Measurements from ENCODE around the gene MED13. TPM values are rescaled to one million over a fixed set of nuclear protein-coding genes. Genes with fewer than 3 reads are reported as not detected.

The MED13 gene
- total and polyA plus RNA-seq, 11 donors: 5.6 to 59.1 (median 38.9) TPM

GRCh38 chr17:62049299-62049698 lies 15.8 kb downstream of the MED13 start:
- 95 to 98% (median 96%) methylated on average over 5 of the region's 5 CpGs for WGBS, 4 donors
- H3K4me1 ChIP-seq: peaks cover 0 to 40% (median 23%) of the 10 kb centered on the region in 12 donors
- peaks cover 0 to 89% (median 83%) of the 10 kb centered on the region in 9 donors for H3K36me3 ChIP-seq
- intact Hi-C loops (cut with DNase I): no loop called here
- ATAC-seq: no peak
- H3K4me3 ChIP-seq: no peak overlapping the region
- no peaks in the 10 kb centered on the region for H3K9me3 ChIP-seq
- no peaks in the 10 kb centered on the region for H3K27me3 ChIP-seq
- DNase-seq: no peak
- no peak overlapping the region for H3K27ac ChIP-seq
- TF ChIP-seq CTCF (IDR thresholded peaks at IDR 0.05) (no peak), POLR2A (IDR thresholded peaks at IDR 0.05) (no peak)

- TF ChIP-seq CTCF (IDR thresholded peaks at IDR 0.05) (no peak), POLR2A (IDR thresholded peaks at IDR 0.05) (no peak)
- intact Hi-C loops (cut with DNase I): no loop called here
- Histone ChIP-seq H3K36me3 (peaks cover 0 to 96% (median 88%) of the 10 kb centered on the region in 9 donors), H3K4me1 (peaks cover 0 to 44% (median 16%) of the 10 kb centered on the region in 12 donors), H3K27ac (no peak overlapping the region), H3K27me3 (no peaks in the 10 kb centered on the region), H3K4me3 (no peak overlapping the region), H3K9me3 (no peaks in the 10 kb centered on the region)
- ATAC-seq (no peak), DNase-seq (no peak)
- WGBS, 4 donors: 92 to 100% (median 95%) methylated on average over 2 of the region's 2 CpGs
These were observed 16.8 kb downstream of the MED13 start for GRCh38 chr17:62048262-62048661.

- 95 to 99% (median 97%) methylated on average over 1 of the region's 1 CpG for WGBS, 4 donors
- no peaks in the 10 kb centered on the region for H3K9me3 ChIP-seq
- TF ChIP-seq POLR2A (IDR thresholded peaks at IDR 0.05) (no peak), CTCF (IDR thresholded peaks at IDR 0.05) (no peak)
- H3K27me3 ChIP-seq: no peaks in the 10 kb centered on the region
- intact Hi-C loops (cut with DNase I): no loop called here
- peaks cover 0 to 38% (median 12%) of the 10 kb centered on the region in 12 donors for H3K4me1 ChIP-seq
- no peak for ATAC-seq
- no peak overlapping the region for H3K4me3 ChIP-seq
- peaks cover 0 to 100% (median 89%) of the 10 kb centered on the region in 9 donors for H3K36me3 ChIP-seq
- no peak for DNase-seq
- no peak overlapping the region for H3K27ac ChIP-seq
These were observed 19.6 kb downstream of the MED13 start for GRCh38 chr17:62045517-62045916.

- Histone ChIP-seq H3K9me3 (no peaks in the 10 kb centered on the region), H3K36me3 (peaks cover 0 to 100% (median 88%) of the 10 kb centered on the region in 9 donors), H3K27ac (no peak overlapping the region), H3K4me1 (peaks cover 0 to 38% (median 12%) of the 10 kb centered on the region in 12 donors), H3K4me3 (no peak overlapping the region), H3K27me3 (no peaks in the 10 kb centered on the region)
- intact Hi-C loops (cut with DNase I): no loop called here
- 92 to 96% (median 95%) methylated on average over 4 of the region's 4 CpGs for WGBS, 4 donors
- ATAC-seq (no peak), DNase-seq (no peak)
- no peak for TF ChIP-seq POLR2A (IDR thresholded peaks at IDR 0.05)
- TF ChIP-seq CTCF (IDR thresholded peaks at IDR 0.05): no peak
These were observed 20.0 kb downstream of the MED13 start for GRCh38 chr17:62045109-62045508.
